HepG2 (cell line): Measurements from ENCODE around the gene KCTD6. TPM values are rescaled to one million over a fixed set of nuclear protein-coding genes. Genes with fewer than 3 reads are reported as not detected.

Experiments
- FOXK1 ChIP-seq: sonication (generic); formaldehyde crosslinking; IDR thresholded peaks from 2 replicates; pipeline ENCODE4 v1.4.0; 2020; ENCODE audit warnings: low read depth, missing genetic modification reagents, borderline replicate concordance
- HOXA5 ChIP-seq: sonication (generic); formaldehyde crosslinking; IDR thresholded peaks from 2 replicates; pipeline ENCODE4 v1.4.0; 2020; ENCODE audit warnings: missing genetic modification reagents
- MAFG ChIP-seq: sonication (generic); formaldehyde crosslinking; IDR thresholded peaks from 2 replicates; pipeline ENCODE4 v1.5.1; 2020; ENCODE audit warnings: mild to moderate bottlenecking, missing genetic modification reagents
- NFATC3 ChIP-seq: sonication (generic); formaldehyde crosslinking; IDR thresholded peaks from 2 replicates; pipeline ENCODE4 v1.5.1; 2020; ENCODE audit warnings: mild to moderate bottlenecking, missing genetic modification reagents
- PHB2 ChIP-seq: fragments of 450-650 bp; IDR thresholded peaks from 2 replicates; pipeline ENCODE4 v1.6.1; 2018; ENCODE audit not compliant: partially characterized antibody
- POLR2G ChIP-seq: fragments of 200-400 bp; formaldehyde crosslinking; IDR thresholded peaks from 2 replicates; pipeline ENCODE4 v1.6.1; 2018; ENCODE audit warnings: mild to moderate bottlenecking, low read depth, low read length, moderate library complexity
- SRY ChIP-seq: sonication (generic); formaldehyde crosslinking; IDR thresholded peaks from 2 replicates; pipeline ENCODE4 v1.8.0; 2022; ENCODE audit warnings: mild to moderate bottlenecking, missing genetic modification reagents
- ZFP36 ChIP-seq: fragments of 150-350 bp; IDR thresholded peaks from 2 replicates; pipeline ENCODE4 v1.6.1; 2018; ENCODE audit warnings: borderline replicate concordance, low read length, low read depth; ENCODE audit not compliant: partially characterized antibody
- ZMYM2 ChIP-seq: sonication (generic); formaldehyde crosslinking; IDR thresholded peaks from 2 replicates; pipeline ENCODE4 v1.8.0; 2022; ENCODE audit warnings: mild to moderate bottlenecking, missing genetic modification reagents
- ZNF441 ChIP-seq: sonication (generic); formaldehyde crosslinking; IDR thresholded peaks from 2 replicates; pipeline ENCODE4 v1.7.0; 2021; ENCODE audit warnings: missing genetic modification reagents, borderline replicate concordance
- ZNF570 ChIP-seq: sonication (generic); formaldehyde crosslinking; IDR thresholded peaks from 2 replicates; pipeline ENCODE4 v1.4.0; 2020; ENCODE audit warnings: mild to moderate bottlenecking, missing genetic modification reagents, borderline replicate concordance
- ZNF891 ChIP-seq: sonication (generic); formaldehyde crosslinking; IDR thresholded peaks from 2 replicates; pipeline ENCODE4 v1.5.0; 2020; ENCODE audit warnings: mild to moderate bottlenecking, missing genetic modification reagents
- polyA plus RNA-seq, 8 experiments: library from polyadenylated mRNA; depleted of rRNA in 3 of 8; stranded (reverse) in 7 of 8; unstranded in 1 of 8; fragments of >200 nt; fragmentation: Illumina TruSeq in 4 of 8; extraction: Trizol in 4 of 8; gene quantifications; 2 replicates each; pipeline versions ENCODE4 v1.2.1 to v1.2.3, GENCODE V29; 2011 to 2016; ENCODE audit warnings: low read depth in 4 of 8, missing spikeins in 1 of 8, mixed read lengths in 1 of 8; ENCODE audit not compliant: insufficient read depth in 1 of 8
- total RNA-seq, 5 experiments: library from RNA; depleted of rRNA; stranded (reverse); fragments of >200 nt; fragmentation: Illumina TruSeq; extraction: Trizol; gene quantifications; 2 replicates each; pipeline ENCODE4 v1.2.3, GENCODE V29; 2016; ENCODE audit warnings: low read depth in 1 of 5
- TF ChIP-seq, protein P1 (sequence below): sonication (generic); formaldehyde crosslinking; IDR thresholded peaks from 2 replicates; pipeline ENCODE4 v1.4.0; 2020; ENCODE audit warnings: missing genetic modification reagents; ENCODE audit errors: not compliant biosample characterization
- TF ChIP-seq, protein P2 (sequence below): sonication (generic); formaldehyde crosslinking; IDR thresholded peaks from 2 replicates; pipeline ENCODE4 v1.8.1; 2023; ENCODE audit warnings: mild to moderate bottlenecking, missing genetic modification reagents
- TF ChIP-seq, protein P3 (sequence below): IDR thresholded peaks from 2 replicates; pipeline ENCODE4 v1.6.1; 2016; ENCODE audit warnings: missing compliant biosample characterization, missing genetic modification reagents, borderline replicate concordance
- TF ChIP-seq, protein P4 (sequence below): IDR thresholded peaks from 2 replicates; pipeline ENCODE4 v1.6.1; 2016; ENCODE audit warnings: mild to moderate bottlenecking
- TF ChIP-seq, protein P5 (sequence below): IDR thresholded peaks from 2 replicates; pipeline ENCODE4 v1.6.1; 2012; ENCODE audit warnings: inconsistent platforms
- TF ChIP-seq, protein P6 (sequence below): sonication (generic); formaldehyde crosslinking; IDR thresholded peaks from 2 replicates; pipeline ENCODE4 v1.8.0; 2022; ENCODE audit warnings: missing genetic modification reagents, mild to moderate bottlenecking, inconsistent platforms, borderline replicate concordance

KCTD6 gene
- total and polyA plus RNA-seq, 2 of the 13 experiments (the other 11 are each of a cell fraction or from before 2014, with no cell fraction given): 13.4 to 14.2 TPM

DNA sequence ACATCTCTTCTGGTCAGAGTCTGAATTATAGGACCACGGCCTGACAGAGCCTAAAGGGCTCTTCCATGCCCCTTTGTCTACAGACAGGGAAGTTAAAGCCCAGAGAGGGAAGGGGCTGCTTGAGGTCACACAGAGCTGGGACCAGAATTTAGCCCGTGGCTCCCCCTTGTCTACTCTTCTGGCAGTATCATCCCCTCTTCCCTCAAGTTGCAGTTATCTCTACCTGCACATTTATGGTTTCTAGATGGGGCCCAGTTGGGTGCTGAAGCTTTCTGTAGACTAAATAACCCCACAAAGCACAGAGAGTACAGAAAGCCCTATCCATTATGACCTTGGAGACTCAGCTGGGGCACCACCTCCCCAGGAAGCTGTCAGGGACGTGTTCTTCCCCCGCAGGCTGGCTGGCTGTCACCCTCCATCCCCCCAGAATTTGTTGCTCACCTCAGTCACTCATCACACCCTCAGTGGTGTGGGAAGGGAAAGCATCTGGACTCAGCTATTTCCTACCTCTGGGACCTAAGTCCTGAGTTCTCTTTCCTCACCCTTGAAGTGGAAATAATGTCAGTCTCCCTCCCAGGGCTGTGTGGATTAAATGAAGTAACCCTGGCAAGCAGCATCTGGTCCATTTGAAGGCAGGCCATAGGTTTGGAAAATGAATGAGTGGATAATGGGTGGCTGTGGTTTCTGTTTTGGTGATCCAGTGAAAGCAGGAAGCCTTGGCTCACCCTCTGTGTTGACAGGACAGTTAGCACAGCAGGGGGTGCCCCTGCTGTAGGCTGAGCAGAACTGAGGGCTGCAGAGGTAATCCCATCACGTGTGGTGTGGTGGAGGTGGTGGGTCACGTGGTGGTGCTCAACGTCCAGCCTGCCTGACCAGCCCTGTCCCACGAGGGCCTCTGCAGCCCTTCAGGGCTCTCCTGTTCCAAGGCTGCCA is 28.8 kb downstream of the KCTD6 start (continued):
- TF ChIP-seq, protein P1, sequence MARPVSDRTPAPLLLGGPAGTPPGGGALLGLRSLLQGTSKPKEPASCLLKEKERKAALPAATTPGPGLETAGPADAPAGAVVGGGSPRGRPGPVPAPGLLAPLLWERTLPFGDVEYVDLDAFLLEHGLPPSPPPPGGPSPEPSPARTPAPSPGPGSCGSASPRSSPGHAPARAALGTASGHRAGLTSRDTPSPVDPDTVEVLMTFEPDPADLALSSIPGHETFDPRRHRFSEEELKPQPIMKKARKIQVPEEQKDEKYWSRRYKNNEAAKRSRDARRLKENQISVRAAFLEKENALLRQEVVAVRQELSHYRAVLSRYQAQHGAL (CRISPR knock-in tag): peak; percentile 45
- TF ChIP-seq FOXK1 (CRISPR knock-in tag) (no peak), ZNF441 (no peak; the same call in 1 of the 2 replicates), ZFP36 (no peak), SRY (CRISPR knock-in tag) (0 out of 2 replicates have a peak, but pooled peaks have one; percentile 73), HOXA5 (CRISPR knock-in tag) (no peak), MAFG (CRISPR knock-in tag) (no peak), PHB2 (no peak), ZMYM2 (no peak), ZNF570 (CRISPR knock-in tag) (0 out of 2 replicates have a peak, but pooled peaks have one; percentile 44), NFATC3 (CRISPR knock-in tag) (no peak), POLR2G (0 out of 2 replicates have a peak, but pooled peaks have one; percentile 21), ZNF891 (0 out of 2 replicates have a peak, but pooled peaks have one; percentile 51)
- TF ChIP-seq, protein P2, sequence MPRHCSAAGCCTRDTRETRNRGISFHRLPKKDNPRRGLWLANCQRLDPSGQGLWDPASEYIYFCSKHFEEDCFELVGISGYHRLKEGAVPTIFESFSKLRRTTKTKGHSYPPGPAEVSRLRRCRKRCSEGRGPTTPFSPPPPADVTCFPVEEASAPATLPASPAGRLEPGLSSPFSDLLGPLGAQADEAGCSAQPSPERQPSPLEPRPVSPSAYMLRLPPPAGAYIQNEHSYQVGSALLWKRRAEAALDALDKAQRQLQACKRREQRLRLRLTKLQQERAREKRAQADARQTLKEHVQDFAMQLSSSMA (CRISPR knock-in tag): no peak; the same call in 1 of the 2 replicates
- TF ChIP-seq, protein P3, sequence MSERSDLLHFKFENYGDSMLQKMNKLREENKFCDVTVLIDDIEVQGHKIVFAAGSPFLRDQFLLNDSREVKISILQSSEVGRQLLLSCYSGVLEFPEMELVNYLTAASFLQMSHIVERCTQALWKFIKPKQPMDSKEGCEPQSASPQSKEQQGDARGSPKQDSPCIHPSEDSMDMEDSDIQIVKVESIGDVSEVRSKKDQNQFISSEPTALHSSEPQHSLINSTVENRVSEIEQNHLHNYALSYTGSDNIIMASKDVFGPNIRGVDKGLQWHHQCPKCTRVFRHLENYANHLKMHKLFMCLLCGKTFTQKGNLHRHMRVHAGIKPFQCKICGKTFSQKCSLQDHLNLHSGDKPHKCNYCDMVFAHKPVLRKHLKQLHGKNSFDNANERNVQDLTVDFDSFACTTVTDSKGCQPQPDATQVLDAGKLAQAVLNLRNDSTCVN (CRISPR knock-in tag): peak; percentile 55; the same call in 1 of the 2 replicates
- TF ChIP-seq, protein P4, sequence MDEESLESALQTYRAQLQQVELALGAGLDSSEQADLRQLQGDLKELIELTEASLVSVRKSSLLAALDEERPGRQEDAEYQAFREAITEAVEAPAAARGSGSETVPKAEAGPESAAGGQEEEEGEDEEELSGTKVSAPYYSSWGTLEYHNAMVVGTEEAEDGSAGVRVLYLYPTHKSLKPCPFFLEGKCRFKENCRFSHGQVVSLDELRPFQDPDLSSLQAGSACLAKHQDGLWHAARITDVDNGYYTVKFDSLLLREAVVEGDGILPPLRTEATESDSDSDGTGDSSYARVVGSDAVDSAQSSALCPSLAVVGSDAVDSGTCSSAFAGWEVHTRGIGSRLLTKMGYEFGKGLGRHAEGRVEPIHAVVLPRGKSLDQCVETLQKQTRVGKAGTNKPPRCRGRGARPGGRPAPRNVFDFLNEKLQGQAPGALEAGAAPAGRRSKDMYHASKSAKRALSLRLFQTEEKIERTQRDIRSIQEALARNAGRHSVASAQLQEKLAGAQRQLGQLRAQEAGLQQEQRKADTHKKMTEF (CRISPR knock-in tag): peak; percentile 62; the same call in 1 of the 2 replicates
- TF ChIP-seq, protein P5, sequence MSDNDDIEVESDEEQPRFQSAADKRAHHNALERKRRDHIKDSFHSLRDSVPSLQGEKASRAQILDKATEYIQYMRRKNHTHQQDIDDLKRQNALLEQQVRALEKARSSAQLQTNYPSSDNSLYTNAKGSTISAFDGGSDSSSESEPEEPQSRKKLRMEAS: peak; percentile 98
- TF ChIP-seq, protein P6, sequence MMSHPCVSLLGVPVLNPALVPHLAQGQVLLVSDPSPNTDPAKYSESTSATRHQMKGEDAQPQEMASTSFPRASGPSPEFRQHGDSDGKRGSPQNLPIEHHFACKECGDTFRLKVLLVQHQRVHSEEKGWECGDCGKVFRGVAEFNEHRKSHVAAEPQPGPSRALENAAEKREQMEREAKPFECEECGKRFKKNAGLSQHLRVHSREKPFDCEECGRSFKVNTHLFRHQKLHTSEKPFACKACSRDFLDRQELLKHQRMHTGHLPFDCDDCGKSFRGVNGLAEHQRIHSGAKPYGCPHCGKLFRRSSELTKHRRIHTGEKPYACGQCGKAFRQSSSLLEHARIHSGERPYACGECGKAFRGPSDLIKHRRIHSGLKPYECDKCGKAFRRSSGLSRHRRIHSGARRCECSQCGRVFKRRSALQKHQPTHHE (CRISPR knock-in tag): 0 out of 2 replicates have a peak, but pooled peaks have one; percentile 28
